GM18868 (cell line): ENCODE data around the gene PHKB.

ENCODE experiments used
- ATAC-seq: cut with Tn5 transposase; IDR thresholded peaks from one replicate; pipeline ENCODE4 v1.9.1; 2021; ENCODE audit warnings: mild to moderate bottlenecking, moderate library complexity; ENCODE audit not compliant: unreplicated experiment

PHKB gene

DNA sequence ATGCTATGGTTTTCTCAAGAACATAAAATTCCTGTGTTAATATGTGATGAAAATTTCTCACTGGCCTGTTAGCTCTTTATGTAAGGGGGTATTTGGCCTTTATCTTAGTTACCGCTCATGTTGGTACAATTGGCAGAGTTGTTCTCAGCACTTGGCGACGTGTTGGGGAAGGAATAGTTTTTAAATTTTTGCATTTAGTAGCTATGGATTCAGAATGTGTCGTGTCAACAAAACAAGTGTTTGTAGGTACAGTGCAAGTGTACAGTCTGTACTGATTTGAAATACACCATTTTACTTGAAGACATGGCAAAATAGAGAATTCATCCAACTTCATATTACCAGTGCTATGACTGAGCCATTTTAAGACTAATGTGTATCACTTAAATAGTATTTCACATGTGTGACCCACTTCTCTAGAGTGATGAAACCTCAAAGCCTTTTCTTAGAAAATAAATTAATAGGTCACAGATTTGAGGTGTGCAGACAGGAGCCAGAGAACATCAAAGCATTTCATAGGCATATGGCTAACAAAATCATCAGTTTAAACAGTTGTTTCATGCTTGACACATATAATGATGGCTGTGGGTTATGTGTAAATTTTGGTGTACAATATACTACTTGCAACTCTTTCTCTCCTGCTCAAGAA lies 150.8 kb downstream of the PHKB start:
- ATAC-seq, result no peak

DNA sequence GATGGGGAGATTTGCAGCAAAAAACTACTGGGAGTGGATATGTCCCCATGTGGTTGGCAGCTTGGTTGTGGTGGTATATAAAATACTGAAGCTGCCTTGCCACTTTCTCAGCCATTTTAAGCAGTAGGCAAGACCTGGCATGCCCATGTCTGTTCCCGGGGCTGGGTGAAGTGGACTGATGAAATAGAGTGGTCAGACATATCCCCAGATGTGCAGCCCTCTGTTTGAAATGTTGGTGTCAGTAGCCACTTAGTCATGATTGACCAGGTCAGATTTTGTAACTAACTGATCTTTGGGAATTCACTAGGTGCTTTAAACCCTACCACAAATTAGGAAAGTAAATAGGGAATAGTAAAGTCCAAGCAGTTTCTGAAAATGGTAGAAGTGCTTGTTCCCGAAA lies 151.6 kb downstream of the PHKB start:
- no peak for ATAC-seq

DNA sequence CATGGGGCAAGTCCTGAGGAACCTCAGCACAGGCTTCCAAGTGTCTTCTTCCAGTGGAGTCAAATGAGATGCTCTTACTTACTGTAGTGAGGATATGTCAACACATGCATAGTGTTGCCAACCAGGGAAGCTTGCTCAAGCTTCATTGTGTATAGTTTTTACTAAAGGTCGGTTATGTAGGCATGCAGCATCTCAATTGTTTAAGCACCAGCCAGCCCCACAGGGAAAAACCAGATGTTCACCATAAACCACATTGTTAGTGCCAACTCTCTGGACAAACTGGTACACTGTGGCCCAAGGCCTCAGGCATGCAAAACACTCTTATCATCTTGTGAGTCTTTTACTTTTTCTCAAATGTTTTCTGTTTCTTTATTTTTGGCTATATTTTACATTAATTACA lies 152.1 kb downstream of the PHKB start:
- no peak for ATAC-seq

DNA sequence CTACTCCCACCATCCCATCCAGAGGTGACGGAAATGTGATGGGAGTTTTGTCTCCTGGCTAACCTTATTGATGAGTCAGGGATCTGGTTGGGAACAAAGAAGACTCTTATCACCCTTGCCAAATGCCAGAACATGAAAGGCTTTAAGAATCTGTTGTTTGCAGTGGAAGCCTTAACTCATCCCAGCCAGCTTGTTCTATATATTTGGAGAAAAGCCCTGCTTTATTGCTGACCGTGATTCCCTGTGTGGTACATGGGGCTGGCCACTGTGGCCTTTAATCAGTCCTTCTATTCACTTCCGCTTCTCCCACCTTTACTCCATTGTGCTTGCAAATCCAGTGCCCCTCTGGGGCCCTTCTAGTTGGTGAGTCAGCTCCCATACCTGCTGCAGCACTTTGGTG lies 156.6 kb downstream of the PHKB start:
- no peak for ATAC-seq

DNA sequence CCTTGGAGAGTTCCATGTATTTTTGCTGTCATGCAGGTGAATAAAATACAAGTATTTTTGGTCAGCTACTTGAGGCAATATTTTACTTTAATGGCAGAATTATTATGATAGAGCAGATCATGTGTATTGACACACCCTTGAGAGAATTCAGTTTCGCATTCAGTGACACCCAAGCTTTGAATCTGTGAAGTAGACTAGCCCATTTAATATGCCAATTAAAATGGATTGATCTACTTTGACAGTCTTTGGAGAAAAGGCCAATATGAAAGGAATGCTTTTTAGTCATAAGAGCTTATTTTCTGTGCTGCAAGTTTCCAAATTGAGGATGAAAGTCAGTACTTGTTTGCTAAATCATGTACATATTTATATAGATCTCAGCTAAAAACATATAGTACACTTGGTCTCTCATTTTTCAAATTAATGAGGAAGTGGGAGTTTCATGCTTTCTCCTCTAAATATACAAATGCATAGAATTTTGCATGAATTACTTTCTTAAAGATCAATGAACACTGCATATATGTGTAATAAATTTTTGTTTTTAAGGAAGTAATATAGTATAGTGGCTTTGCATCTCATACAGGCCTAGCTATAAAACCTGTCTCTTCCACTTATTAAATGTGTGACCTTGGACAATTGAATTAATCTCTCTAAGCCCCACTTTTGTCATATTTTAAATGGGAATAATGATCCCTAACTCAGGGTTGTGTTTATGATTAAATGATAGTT lies 161.5 kb downstream of the PHKB start:
- no peak for ATAC-seq

DNA sequence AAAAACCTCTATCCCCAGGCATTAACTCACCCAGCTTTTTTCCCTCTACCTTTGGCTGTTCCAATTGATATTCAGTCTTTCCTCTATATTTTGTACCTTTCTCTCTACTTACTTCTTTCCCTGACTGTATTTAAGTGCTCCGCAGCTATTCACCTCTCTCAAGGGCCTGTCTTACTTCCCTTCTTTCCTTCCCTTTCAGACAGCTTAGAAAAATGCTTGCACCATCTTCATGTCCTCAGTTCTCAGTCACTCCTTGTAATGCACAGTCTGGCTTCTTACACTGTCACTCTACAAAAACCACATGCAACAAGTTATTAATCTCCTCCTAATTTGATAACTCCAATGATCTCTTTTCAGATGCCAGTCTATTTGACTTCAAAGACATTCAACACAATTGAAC lies 163.4 kb downstream of the PHKB start:
- no peak for ATAC-seq

DNA sequence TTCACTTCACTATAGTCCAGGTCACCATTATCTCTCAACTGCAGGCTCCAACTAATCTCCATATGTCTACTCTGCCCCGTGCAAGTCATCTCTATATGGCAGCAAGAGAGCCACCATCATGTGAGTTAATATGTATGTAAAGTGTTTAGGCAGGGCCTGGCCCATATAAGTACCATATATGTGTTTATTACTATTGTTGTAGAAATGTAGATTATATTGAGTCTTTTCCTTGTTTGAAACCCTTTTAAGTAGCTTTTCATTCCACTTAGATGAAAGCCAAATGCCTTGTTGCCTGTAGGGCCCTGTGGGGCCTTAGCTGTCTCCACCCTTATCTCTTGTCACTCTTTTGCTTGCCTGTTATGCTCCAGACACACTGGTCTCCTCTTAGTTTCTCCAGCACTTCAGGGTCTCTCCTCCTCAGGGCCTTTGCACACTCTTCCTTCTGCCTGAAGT lies 164.0 kb downstream of the PHKB start:
- no peak for ATAC-seq

DNA sequence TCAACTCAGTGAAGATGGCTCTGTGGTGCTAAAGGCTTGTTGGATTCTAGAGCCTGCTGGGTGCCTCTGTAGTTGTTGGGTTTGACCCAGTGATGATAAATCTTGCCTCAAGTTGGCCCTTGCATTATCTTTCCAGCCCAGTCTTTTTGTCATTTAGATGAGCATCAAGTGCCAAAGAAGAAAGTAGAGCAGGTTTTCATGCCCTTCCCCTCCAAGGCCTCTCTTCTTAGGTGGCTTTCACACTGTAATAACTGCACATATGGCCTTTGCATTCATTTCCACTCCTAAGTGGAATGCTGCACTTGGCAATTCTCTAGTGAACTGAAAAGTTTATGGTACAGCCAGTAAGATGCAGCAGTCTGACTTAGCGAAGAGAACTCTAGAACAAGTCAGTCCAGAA lies 165.1 kb downstream of the PHKB start:
- no peak for ATAC-seq

DNA sequence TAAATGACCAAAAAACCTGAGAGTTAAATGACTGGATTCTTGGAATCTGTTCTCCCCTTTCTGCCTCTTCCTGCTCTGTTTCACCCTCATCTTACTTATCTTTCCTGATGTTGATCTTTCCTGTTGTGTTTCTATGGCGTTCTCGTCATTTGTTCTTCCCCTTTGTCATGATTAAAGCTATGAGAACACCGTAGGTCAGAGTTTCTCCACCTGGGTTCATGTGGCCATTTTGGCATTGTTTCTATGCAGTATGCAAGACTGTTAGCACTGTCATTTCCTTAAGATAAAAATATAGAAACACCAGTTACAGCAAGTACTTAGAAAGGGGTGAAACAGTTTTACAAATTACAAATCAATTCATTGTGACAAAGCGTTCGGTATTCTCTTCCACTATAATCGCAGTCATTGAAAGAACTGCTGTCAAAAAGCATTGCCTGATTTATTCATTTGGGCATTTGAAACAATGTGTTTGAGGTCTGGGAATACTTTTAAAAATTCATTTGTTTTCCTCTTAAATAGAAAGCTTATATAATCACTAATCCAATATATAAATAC lies 166.0 kb downstream of the PHKB start:
- ATAC-seq, result no peak

DNA sequence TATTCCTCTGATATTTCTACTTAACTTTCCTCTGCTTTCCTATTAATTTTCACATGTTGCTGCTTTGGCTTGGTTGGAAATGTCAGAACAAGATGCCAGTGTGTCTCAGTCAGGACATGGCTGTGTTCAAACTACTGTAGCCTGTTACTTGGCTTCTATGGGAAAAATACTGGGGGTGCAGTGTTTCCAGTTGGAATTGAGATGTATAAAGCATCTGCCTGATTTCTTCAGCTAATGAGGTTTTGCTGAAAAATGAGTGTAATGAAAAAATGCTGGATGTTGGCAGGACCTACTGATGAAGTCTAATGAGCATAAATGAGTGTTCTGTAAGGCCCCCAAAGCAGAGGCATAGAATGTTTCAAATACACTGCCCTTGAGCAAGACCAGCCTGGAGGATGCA lies 166.6 kb downstream of the PHKB start:
- ATAC-seq, result no peak

DNA sequence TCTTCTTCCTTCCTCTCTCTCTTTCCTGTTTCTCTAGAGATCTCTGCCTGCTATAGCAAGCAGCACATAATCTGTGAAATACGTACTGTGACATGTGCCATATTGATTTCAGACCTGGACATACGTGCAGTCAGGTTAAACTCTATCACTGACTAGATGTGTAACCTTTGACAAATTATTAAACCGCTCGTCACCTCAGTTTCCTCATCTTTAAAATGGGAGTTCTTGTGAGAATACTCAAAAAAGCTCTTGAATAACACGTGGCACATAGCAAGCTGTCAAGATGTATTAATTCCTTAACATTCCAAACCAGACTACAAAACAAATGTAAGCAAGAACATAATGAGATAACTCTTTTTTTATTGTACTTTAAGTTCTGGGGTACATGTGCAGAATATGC lies 170.0 kb downstream of the PHKB start:
- ATAC-seq, result no peak

DNA sequence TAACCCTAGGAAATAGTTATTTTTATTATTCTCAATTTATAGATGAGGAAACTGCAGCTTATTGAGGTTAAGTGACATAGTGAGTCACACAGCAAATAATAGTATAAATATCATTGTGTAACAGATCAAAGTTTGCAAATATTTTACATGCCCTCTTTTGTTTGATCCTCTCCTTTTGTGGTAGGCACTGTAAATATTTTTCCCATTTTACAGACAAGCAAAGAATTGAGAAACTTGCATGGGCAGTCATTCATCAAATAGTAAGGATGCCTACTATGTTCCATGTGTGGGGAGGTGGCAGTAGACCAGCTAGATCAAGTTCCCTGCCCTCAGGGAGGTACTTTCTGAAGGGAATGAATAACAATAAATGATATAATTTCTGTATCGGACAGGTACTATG lies 173.0 kb downstream of the PHKB start:
- ATAC-seq, result no peak

DNA sequence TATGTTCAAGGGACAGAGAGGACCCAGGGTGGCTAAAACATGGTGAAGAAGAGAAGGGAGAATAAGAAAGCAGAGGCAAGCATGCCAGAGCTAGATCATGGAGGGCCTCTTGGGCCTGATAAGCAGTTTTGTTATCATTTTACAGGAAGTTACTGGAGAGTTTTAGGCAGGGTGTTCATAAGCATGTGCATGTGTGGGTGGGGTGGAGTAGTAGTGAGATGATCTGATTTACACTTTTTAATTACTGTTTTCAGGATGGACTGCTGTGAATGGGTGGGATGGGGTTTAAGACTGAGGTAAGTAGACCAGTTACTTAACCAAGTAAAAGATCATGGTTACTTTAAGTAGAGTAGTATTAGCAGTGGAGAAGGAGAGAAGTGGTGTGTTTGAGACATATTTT lies 173.6 kb downstream of the PHKB start:
- ATAC-seq, result no peak

DNA sequence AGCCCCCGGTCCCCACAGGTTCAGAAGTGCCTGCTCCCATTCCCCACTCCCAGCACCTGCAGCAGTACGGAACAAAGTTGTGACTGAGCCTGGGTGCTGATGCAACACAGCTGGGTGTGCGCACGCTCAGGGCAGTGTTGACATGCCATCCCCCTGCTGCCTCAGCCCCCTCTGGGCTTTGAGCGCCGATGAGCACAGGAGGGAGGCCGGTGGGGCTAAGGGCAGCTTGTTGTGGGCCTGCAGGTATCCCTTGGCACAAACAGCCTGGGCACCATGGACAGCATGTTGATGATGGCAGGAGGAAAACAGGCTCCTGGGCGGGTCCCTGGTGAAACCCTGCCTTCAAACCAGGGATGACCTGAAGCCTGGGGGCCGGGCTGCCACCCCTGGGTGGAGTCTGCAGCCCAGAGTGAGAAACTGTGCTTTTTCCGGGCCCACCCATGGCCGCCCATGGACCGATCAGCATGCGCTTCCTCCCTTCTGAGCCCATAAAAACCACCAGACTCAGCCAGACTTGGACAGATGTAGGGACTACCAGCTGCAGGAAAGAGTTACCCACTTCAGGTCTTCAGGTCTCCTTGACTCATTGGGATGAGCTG lies 175.5 kb downstream of the PHKB start:
- ATAC-seq, result no peak

DNA sequence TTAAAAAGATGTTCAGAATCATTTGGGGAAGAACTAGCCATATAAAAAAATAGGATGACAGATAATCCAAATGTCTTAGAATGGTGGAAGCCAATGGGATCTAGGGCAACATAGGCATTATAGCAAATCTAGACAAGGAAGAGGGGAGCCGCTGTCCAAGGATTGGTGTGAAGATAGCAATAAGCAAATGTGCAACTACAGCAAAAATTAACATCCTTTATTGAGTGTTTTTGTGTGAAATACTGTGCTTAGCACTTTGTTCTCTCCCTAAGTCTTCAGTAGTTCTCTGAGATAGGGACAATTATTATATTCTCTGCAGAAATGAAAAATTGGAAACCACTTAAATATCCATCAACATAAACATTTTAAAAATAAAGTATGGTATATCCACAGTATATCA lies 177.0 kb downstream of the PHKB start:
- ATAC-seq, result no peak

DNA sequence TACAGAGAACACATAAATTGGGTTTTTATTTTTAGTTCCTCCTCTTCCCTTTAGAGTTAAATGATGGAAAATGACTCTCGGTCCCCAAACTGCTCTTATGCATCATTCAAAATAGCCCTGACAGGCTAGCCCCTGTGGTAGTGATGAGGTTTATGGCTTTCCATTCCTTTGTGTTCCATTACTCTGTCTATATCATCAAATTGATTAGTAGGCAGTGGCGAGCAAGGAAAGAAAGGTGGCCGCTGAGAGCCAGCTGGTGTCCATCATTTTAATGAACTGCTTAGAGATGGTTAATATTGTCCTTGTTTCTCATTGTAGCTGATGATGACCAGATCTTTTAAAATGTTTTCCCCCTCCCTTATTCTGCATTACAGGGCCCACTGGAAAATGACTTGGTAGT lies 179.5 kb downstream of the PHKB start:
- no peak for ATAC-seq

DNA sequence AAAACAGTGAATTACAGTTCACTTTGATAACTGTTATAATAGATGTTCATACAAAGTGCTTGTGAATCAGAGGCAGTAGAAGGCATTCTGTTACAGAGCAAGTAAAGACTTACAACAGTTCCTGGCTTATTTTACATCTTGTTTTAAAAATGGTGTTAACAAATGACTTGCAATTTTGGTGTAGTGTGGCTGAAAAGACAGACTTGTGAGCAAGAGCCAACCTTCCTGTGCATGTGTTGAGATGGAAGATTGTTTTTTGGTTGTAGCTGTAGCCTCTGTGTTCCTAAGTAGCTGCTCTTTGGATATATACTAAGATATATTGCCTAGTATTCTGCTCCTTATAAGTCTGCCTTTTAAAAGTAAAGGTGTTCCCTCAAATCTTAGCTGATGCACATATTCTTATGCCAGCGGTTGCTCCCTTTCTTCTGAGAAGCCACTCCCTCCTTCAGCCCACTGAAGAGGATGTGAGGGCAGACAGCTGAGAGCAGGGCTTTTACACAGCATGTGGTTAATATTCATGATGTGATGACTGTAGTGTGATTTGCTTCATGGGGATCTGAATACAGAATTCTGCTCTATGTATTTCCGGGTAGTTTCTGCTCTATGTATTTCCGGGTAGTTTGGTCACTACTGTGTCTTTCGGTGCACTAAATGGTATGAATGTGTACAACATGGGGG lies 182.3 kb downstream of the PHKB start:
- no peak for ATAC-seq

DNA sequence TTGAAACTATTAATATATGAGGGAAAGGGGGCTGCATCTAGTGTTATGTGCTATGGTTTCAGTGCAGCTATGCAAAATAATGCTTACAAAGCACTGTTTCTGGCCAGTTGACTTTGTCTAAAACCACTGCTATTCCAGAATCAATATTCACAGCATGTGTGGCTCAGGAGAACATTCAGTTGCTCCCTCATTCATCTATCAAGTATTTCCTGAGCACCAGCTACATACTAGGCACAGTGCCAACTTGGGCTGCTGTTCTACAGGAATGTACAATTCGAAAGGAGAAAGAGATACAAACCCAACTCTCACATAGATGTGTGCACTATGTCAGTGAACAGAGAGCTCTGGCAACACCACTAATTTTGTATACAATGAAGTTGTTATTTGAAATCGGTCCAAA lies 183.0 kb downstream of the PHKB start:
- no peak for ATAC-seq

DNA sequence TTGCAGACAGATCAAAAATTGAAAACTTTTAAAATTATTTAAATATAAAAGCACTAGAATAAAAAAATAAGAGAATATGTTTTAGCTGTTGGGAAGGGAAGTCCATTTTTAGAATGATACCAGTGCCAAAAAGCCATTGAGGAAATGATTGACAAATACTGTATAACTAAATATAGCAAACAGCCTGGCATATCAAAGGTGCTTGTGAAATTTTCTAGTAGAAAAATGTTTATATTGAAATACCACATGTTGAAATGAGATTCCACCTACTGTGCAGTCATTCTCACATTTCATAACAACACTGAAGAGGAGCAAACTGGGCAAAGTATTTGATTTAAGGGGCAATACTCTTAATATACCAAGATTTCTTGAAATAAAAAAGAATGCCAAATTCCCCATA lies 183.5 kb downstream of the PHKB start:
- ATAC-seq, result no peak

DNA sequence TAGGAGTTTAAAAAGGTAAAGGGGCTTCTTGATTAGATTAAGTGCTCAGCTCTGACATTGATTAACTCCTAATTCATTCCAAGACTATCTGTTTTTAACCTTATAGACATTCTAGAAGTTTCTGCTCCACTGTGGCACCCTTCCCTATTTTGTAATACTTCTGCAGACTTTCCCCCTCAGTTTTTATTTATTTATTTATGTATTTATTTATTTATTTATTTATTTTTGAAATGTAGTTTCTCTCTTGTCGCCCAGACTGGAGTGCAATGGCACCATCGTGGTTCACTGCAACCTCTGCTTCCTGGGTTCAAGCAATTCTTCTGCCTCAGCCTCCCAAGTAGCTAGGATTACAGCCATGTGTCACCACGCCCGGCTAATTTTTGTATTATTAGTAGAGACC lies 185.8 kb downstream of the PHKB start:
- no peak for ATAC-seq

DNA sequence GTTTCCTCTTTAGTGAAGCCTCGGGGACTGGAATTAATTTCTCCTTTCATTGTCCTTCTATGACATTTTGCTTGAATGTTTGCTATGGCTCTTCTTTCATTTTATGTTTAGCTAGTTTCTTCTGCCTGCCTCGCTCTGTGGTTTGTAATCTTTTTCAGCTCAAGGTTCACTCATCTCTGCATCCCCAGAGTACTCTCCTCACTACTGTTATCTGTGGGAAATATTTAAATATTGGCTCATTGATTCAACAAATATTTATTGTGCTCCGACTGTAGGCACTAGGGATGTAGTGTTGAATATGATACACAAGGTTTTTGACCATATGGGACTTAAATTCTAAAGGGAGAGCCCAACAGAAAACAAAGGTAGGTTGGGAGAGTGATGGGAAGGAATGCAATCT lies 195.9 kb downstream of the PHKB start:
- ATAC-seq, result no peak

DNA sequence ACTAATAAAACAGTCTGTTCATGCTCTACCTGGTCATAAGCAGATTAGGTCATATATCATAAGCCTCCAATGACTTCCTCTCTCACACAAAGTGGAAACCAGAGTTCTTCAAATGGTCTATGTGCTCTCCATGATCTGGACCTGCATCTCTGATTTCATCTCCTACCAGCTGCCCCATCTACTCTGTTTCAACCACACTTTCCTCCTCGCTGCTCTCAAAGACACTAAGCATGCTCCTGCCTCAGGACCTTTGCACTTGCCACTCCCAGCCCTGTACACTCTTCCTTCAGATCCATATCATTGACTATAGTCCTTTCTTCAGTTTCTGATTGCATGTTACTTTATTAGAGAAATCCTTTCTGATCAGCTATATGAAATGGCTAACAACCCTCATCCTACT lies 196.8 kb downstream of the PHKB start:
- ATAC-seq, result no peak
